NCI-H446 treated with DMSO at 0.1 percent for 48 hours (cell line): ENCODE measurements around the gene SARNP.
A peak's percentile ranks its signal among the peaks of the same experiment; 100 is the strongest.
"Not testable (repeated sequence)": the region's sequence is repeated elsewhere in the genome, so short reads cannot be mapped to it uniquely, and the experiment has no call there.

ENCODE experiments used
- DNase-seq: peaks from one replicate; lab custom pipeline; 2025; lab: John Stamatoyannopoulos, UW

The SARNP gene

GRCh38 chr12:55817345-55818139, at the start of gene SARNP, which contains the start of gene ORMDL2:
Gene SARNP (minus strand): TSS chr12:55817724. CDS start chr12:55817701, 23 bp downstream.
Gene ORMDL2 (plus strand): TSS chr12:55818041. CDS start chr12:55819000, 959 bp downstream.
- DNase-seq = peak; percentile 99

GRCh38 chr12:55866454-55867004, 49.0 kb upstream of the SARNP start:
- not testable (repeated sequence) for DNase-seq

DNA sequence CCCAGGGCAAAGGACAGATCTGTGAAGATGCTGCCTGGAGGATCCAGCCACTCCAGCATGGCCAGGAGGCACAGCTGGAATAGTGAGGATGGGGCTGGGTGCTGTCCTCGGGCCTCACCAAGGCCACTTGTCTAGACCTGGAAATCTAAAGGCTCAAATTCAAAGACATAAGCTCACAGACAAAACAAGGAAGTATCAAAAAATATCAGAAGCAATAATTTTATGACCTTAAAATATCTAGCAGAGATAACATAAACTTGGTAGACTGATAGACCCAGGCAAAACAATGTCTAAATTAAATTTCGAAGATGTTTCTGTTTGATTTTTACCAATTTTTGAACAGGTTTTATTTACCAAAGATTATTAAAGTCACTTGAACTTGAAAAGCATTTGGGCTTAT, 47.8 kb upstream of the SARNP start:
- DNase-seq = no peak

DNA sequence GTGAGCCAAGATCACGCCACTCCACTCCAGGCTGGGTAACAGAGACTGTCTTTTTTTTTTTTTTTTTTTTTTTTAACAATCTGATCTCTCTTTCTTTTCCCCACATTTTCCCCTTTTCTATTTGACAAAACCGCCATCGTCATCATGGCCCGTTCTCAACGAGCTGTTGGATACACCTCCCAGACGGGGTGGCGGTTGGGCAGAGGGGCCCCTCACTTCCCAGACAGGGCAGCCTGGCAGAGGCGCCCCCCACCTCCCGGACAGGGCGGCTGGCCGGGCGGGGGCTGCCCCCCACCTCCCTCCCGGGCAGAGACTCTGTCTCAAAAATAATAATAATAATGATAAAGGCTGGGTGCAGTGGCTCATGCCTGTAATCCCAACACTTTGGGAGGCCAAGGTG, 45.4 kb upstream of the SARNP start:
- DNase-seq = not testable (repeated sequence)

DNA sequence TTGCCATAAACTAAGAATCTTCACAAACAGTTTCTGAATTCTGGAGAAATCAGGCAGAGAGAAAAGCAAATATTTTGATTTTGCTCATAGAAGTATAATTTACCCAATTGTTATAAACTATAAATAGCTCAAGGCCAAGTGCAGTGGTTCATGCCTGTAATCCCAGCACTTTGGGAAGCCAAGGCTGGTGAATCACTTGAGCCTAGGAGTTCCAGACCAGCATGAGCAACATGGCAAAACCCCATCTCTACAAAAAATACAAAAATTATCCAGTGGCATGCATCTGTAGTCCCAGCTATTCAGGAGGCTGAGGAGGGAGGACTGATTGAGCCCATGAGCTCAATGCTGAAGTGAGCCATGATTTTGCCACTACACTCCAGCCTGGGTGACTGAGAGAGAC, 44.8 kb upstream of the SARNP start:
- DNase-seq = no peak

DNA sequence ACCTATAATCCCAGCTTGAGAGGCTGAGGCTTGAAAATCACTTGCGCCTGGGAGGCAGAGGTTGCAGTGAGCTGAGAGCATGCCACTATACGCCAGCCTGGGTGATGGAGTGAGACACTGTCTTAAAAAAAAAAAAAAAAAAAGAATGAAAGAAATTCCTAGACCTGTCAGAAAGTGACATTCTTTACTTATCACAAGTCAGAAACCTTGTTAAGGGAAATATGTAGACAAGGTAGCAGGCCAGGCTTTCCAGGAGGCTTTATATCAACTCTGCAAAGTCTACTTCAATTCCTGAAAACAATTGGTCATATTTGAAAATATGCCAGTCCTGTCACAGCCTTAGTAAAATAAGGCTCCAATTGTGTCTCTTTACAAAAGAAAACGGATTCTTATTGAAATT, 44.3 kb upstream of the SARNP start:
- no peak for DNase-seq

DNA sequence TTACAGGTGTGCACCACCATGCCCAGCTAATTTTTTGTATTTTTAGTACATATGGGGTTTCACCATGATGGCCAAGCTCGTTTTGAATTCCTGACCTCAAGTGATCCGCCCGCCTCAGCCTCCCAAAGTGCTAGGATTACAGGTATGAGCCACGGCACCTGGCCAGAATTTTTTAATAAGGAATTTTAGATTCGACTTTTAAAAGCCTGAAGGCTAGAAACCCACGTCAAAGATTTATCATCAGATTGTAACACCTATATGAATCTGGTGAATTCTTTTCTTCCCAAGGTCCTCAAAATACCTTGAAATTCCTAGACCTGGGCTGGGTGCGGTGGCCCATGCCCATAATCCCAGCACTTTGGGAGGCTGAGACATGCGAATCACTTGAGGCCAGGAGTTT, 43.9 kb upstream of the SARNP start:
- DNase-seq = no peak

DNA sequence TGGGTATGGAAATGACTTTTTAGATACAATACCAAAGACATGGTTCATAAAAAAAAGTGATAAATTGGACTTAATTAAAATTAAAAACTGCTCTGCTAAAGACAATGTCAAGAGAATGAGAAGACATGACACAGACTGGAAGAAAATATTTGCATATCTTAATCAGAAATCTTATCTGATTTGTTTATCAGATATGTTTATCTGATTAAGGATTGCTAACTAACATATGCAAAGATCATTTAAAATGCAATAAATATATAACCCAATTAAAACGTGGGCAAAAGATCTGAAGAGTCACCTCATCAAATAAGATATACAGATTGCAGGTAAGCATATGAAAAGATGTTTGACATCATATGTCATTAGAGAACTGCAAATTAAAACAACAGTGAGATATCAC, 35.2 kb upstream of the SARNP start:
- DNase-seq = no peak

- no peak for DNase-seq
These were observed 33.4 kb upstream of the SARNP start for GRCh38 chr12:55850893-55851292.

GRCh38 chr12:55850401-55850800, 32.9 kb upstream of the SARNP start:
- DNase-seq = no peak

GRCh38 chr12:55849616-55850343, 32.3 kb upstream of the SARNP start:
- no peak for DNase-seq

- no peak for DNase-seq
These were observed 30.2 kb upstream of the SARNP start for GRCh38 chr12:55847603-55848291.

DNA sequence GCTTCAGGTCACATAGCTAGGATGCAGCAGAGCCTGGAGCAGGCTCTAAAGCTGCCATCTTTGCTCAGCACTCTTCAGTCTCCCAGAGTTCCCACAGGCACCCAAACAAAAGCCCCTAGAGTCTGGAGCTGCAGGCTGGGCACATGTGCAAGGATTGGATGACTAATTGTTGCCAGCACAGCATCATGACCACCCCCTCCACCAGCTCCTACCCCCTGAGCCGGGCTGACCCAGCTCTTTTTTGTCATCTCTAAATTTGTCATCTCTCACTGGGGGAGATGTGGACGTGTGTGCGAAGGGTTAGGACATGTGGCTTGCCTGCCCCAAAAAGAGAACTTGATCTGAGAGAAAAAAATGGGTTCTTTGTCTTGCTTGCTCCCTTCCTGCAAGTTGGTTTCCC, 29.5 kb upstream of the SARNP start:
- DNase-seq = no peak

DNA sequence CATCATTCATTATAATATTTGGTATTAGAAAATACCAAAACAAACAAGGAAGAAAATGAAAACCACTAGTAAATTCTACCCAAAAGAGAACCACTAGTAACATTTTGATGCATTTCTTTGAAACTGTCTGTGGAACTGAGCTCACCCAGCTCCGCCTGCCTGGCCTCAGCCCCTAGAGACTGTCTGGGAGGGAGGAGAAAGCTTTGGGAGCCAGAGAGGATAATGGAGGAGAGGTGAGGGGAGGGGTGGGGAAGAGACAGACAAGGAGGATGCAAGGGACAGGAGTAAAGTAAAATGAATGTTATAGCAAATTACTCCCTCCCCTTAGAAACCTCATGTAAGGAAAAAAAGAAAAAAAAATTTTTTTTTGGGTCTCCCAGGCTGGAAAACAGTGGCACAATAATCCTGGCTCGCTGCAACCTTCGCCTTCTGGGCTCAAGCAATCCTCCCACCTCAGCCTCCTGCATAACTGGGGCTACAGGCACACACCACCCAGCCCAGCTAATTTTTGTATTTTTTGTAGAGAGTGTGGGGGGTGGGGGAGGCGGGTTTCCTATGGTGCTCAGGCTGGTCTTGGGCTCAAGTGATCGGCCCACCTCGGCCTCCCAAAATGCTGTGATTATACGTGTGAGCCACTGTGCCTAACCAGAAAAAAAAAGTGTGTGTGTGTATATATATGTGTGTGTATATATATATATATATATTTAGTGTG, 28.4 kb upstream of the SARNP start:
- no peak for DNase-seq

- no peak for DNase-seq
These were observed 27.8 kb upstream of the SARNP start for GRCh38 chr12:55845361-55845760.

DNA sequence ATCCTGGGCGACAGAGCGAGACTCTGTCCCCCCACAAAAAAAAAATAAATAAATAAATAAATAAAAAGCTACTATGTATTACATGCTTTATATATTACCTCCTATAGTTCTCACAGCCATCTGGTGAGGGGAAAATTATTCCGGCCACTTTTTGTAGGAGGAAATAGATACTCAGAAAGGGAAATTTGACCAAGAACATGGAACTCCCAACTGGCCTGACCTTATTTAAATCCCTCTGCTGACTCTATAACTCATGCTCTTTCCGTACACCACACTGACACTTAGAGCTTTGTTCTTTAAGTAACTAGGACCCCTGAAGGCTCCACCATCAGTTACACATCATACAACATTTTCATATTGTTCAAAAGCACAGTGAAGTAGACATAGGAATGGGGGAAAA, 27.4 kb upstream of the SARNP start:
- DNase-seq = no peak

DNA sequence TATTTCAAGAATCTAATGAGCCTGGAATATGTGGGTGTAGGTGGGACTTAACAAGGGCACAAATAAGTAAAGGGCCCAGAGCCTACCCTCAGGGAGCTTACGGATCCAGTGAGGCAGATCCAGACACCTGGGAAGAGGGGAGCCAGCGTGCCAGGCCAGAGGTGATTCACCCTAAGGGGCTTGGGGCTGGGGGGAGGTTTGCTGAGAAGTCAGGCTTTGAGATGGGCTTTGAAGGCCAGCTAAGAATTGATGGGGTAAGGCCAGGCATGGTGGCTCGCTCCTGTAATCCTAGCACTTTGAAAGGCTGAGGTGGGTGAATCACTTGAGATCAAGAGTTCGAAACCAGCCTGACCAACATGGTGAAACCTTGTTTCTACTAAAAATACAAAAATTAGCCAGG, 25.9 kb upstream of the SARNP start:
- no peak for DNase-seq

- no peak for DNase-seq
These were observed 25.3 kb upstream of the SARNP start, which contains the start of gene MMP19 for GRCh38 chr12:55842681-55843429. Gene MMP19 (minus strand): TSS chr12:55842936. CDS start chr12:55842830, 106 bp downstream.

DNA sequence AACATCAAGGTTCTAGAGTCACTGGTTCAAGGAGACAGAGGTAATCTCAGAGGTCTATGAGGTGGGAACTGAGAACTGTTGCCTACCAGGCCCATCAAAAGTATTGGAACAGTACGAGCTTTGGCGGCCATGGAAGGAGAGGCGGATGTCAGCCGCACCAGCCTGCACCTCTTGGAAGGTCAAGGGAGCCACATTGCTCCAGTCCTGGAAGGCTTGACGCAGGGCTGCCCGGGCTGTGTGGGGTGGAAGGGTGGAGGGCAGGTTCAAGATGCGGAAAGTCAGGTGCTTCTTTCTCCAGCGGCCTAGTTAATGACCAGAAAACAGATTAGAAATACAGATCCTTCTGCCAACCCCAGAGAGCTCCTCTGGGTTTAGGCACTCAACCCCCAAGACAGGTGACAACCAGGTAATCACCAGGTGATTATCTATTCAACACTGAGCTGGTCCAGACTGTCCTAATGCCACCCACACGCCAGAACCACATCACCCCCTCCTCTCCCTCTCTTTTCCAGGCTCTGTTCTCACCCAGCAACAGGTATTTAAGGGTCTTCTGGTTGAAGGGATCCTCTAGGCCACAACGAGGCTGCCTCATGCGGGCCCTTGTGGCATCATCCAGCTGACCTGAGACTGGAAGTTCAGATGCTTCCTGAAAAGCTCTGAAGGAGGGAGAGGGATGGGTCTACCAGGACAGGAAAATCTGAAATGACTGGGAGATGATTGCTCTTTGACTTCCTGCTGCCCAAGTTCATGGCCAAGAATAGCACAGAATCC, 23.2 kb upstream of the SARNP start:
- DNase-seq = no peak
